GM19452 (cell line): ENCODE data around the gene MLC1.

Experiments used
- ATAC-seq: cut with Tn5 transposase; IDR thresholded peaks from one replicate; pipeline ENCODE4 v1.9.1; 2021; ENCODE audit not compliant: unreplicated experiment

The MLC1 gene

GRCh38 chr22:50058906-50059880 is 26.0 kb downstream of the MLC1 start:
- no peak for ATAC-seq

GRCh38 chr22:50058061-50058905 is 26.9 kb downstream of the MLC1 start, which contains the start of gene TTLL8:
TTLL8 (minus strand) TSS chr22:50058298.
- no peak for ATAC-seq

GRCh38 chr22:50057278-50058060 is 27.8 kb downstream of the MLC1 start:
- no peak for ATAC-seq

GRCh38 chr22:50056214-50056972 is 28.8 kb downstream of the MLC1 start:
- no peak for ATAC-seq

- no peak for ATAC-seq
Observed at GRCh38 chr22:50053861-50054260, 31.4 kb downstream of the MLC1 start.

GRCh38 chr22:50051930-50052329 is 33.3 kb downstream of the MLC1 start:
- no peak for ATAC-seq

GRCh38 chr22:50049299-50050195 is 35.7 kb downstream of the MLC1 start:
- ATAC-seq: no peak

GRCh38 chr22:50048836-50049235 is 36.4 kb downstream of the MLC1 start:
- no peak for ATAC-seq

GRCh38 chr22:50048061-50048765 is 37.0 kb downstream of the MLC1 start:
- ATAC-seq: no peak

GRCh38 chr22:50047346-50047745 is 37.9 kb downstream of the MLC1 start:
- no peak for ATAC-seq

- ATAC-seq: no peak
Observed at GRCh38 chr22:50046481-50047245, 38.6 kb downstream of the MLC1 start.

GRCh38 chr22:50046019-50046415 is 39.2 kb downstream of the MLC1 start:
- ATAC-seq: no peak

- ATAC-seq: no peak
Observed at GRCh38 chr22:50045211-50046018, 39.8 kb downstream of the MLC1 start.

GRCh38 chr22:50044485-50045118 is 40.6 kb downstream of the MLC1 start:
- no peak for ATAC-seq

- no peak for ATAC-seq
Observed at GRCh38 chr22:50041361-50042065, 43.7 kb downstream of the MLC1 start.

- ATAC-seq: no peak
Observed at GRCh38 chr22:50040717-50041116, 44.5 kb downstream of the MLC1 start.
